HG02642 (cell line): Measurements from ENCODE around the gene ZNF511.

Experiments used
- ATAC-seq: cut with Tn5 transposase; IDR thresholded peaks from one replicate; pipeline ENCODE4 v1.9.1; 2021; ENCODE audit warnings: mild to moderate bottlenecking; ENCODE audit not compliant: unreplicated experiment, poor library complexity

ZNF511 gene

GRCh38 chr10:133328358-133329343, 19.9 kb downstream of the ZNF511 start:
- no peak for ATAC-seq

GRCh38 chr10:133329491-133330202, 20.9 kb downstream of the ZNF511 start:
- peak; percentile 87 for ATAC-seq

DNA sequence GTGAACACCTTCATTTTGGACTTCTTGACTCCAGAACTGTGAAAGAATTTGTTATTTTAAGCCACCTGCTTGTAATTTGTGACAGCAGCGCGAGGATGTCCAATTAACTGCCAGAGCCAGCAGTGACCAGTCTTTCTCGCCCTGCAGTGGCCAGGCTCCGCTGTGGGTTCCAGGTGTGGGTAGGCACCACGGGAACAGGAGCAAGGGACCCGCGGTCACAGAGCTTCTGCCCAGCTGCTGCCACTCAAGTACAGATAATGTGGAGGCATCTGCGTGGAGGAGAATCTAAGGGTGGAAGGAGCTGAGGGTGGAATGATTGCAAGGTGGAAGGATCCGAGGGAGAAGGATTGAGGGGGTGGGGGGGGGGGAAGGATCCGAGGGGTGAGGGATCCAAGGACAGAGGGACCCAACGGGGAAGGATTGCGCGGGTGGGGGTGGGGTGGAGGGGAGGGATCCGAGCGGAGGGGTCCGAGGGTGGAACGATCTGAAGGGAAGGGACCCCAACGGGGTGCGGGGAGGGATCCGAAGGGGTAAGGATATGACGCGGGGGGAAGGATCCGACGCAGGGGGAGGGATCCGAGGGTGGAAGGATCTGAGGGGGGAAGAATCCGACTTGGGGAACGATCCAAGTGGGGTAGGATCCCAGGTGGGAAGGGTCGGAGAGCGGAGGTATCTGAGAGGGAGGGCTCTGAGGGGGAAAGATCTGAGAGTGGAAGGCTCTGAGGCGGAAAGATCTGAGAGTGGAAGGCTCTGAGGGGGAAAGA, 24.4 kb downstream of the ZNF511 start:
- no peak for ATAC-seq

- ATAC-seq, result no peak
Measured at GRCh38 chr10:133334503-133335245, 26.0 kb downstream of the ZNF511 start.

DNA sequence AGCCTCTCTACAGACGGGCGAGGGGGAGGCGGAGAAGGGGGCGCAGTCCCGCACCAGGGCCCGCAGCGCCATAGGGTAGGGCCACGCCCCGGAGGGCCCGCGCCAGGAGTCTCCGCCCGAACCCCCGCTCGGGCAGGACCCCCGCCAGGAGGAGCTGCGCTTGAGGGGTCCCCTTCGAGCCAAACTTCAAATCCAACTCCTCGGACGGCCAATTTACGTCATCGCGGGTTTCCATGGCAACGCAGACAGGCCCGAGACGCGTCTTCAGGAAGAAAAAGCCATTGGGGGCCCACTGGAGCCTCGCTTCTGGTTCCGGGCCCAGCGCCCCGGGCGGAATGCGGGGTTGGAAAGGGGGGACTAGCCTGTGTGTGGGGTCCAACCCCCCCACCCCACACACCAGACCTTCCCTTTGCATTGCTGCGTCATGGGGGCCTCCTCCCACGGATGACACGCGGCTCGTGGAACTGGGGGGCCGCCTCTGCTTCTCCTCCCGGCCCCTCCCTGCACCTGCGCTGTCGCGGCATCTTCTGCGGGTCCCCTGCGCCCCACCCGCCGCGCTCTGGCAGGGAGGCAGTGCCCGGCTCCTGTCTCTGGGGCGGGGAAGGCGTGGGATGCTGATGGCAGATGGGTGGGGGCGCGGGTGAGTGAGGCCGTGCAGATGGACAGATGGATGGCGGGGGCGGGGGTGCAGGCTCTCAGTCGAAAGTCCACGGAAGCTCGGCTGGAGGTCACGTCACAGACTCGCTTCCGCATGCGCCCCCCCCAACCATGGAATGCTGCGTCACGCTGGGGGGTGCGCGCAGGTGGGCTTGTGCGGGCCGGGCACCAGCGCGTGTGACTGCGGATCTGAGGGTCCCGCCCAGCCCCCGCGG, 26.8 kb downstream of the ZNF511 start:
- no peak for ATAC-seq

DNA sequence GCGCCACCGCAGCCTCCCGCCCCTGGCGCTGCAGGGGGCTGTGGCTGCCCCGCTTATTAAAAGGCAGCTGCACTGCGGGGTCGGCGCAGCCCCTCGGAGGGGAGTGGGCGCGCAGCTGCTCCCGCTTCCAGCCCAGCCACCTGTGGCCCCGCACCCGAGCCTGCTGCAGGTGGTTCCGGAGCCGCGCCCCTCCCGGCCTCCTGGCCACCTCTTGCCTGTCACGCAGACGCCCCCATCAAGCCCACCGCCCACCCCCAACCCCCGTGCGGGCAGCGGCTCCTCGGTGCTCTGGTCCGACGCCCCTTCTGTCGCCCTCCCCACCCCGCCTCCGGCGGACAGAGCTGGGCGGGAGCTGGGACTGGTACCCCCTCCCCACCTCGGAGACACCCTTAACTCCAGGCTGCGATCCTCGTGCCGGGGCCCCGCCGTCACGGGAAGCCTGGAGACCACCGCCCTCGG, 27.4 kb downstream of the ZNF511 start:
- no peak for ATAC-seq

GRCh38 chr10:133336577-133337369, 28.1 kb downstream of the ZNF511 start, which contains the start of gene CALY:
TSS of gene CALY (minus strand) at chr10:133336896. CDS start at chr10:133328989, 7,907 bp downstream.
- no peak for ATAC-seq

DNA sequence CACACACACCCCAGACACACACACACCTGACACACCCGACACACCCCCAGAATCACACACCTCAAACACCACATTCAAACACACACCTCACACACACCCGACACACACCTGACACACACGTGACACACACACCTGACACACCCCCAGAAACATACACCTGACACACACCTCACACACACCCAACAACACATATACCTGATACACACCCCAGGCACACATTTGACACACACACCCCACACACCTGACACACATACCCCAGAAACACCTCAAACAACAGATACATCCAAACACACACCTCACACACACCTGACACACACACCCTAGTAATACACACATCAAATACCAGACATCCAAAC, 28.6 kb downstream of the ZNF511 start:
- no peak for ATAC-seq

DNA sequence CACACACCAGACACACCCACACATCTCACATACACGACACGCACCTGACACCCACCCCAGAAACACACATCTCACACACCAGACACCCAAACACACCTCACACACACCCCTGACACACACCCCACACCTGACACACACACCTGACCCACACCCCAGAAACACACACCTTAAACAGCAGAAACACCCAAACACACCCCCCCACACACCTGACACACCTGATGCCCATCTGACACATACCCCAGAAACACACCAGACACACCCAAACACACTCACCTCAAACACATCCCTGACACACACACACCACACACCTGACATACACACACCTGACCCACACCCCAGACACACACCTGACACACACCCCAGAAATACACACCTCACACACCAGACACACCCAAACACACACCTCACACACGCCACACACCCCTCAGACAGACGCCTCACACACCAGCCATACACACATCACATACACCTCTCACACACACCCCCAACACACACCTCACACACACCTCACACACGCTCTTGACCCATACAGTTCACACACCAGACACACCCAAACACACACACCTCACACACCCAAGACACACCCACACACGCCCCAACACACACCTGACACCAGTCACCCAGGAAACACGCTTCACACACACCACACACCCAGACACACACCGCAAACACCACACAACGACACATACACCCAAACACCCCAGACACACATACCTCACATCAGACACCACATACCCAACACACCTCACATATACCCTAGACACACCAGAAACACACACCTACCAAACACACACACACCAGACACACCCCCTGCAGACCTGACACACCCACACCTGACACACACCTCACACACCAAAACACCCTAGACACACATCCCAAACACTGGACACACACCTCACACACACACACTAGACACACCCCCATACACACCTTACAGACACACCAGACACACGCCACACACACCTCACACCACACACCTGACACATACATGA, 29.7 kb downstream of the ZNF511 start:
- no peak for ATAC-seq

DNA sequence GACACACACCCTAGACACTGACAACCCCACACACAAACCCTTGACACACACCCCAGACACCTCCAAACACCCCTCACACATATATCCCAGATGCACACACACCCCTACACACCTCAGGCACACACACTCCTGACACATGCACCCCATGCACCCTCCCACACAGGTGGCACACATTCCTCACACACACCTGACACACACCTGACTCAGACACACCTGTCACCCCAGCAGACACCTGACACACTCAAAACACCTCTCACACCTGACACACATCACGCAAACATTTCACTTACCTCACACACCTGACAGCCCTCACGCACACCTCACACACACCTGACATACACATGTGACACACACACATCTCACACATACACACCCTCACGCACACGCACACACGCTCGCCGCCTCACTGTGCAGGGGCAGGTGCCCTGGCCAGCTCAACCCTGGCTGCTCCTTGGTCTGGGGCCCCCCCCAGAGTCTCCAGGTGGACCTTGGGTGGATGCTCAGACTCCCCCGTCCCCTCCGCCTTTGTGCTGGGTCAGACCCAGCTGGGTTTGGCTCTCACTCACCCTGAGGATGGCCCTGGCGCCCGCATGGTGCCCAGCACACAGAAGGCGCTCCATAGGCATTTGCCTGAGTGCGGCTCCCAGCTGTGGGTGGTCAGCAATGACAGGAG, 31.1 kb downstream of the ZNF511 start:
- no peak for ATAC-seq

DNA sequence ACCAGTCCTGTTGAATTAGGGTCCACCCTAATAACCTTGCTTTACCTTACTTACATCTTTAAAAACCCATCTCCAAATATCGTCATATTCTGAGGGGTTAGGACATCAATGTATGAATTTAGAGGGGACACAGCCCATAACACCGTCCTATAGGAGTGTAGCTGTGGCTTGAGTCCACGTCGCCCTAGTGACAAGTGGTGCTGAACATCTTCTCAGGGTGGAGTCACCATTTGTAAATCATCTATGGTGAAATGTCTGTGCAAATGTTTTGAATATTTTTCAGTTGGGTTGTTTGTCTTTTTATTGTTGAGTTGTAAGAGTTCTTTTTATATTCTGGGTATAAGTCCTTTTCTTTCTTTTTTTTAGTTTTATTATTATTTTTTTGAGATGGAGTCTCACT, 33.3 kb downstream of the ZNF511 start:
- ATAC-seq, result no peak

- no peak for ATAC-seq
Measured at GRCh38 chr10:133342942-133343341, 34.2 kb downstream of the ZNF511 start.

DNA sequence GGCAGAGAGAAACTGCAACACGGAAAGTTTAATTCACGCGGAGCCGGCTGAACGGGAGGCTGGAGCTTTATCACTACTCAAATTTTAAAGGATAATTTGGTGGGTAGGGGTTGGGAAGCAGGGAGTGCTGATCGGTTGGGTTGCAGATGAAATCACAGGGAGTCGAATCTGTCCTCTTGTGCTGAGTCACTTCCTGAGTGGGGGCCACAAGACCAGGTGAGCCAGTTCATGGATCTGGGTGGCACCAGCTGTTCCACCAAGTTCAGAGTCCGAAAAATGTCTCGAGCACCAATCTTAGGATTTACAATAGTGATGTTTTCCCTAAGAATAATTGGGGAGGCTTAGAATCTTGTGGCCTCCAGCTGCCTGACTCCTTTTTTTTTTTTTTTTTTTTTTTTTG, 34.8 kb downstream of the ZNF511 start:
- no peak for ATAC-seq

DNA sequence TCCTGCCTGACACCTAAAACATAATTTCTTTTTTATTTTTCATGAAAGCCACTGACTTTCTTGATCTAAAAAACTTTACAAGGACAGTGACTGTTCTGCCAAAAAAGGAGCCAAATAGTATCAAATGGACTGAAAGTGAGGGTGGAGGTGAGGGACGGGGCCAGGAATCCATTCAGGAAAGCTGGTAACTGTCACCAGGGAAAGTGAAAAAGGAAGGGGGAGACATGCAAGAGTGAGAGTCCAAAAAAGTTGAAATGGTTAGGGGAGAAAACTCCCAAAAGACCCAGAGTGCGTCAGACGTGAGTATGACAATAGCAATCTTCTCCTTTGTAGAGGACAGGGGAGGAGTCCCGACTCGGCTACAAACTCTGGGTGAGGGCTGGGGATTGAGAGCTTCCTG, 35.5 kb downstream of the ZNF511 start:
- ATAC-seq, result no peak

- no peak for ATAC-seq
Measured at GRCh38 chr10:133346413-133346812, 37.7 kb downstream of the ZNF511 start.

GRCh38 chr10:133347710-133348517, 39.2 kb downstream of the ZNF511 start:
- no peak for ATAC-seq
